ENCODE measurements around the gene RAB14.

The RAB14 gene

DNA sequence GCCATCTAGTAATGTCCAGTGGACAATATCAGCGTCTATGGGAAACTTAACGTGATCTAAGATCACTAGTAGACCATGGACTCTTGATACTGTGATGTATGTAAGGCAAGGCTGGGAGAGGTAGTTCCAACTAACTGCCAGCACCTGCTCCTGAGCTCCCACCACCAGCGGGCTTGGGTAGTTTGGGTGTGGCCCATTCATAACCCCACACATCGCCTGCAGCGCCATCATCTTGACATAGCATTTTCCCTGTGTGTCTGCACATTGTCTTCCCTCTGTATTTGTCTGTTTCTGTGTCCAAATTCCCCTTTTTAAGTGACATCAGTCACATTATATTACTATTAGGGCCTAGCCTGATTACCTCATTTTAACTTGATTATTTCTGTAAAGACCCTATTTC, 38.2 kb upstream of the RAB14 start:
- Histone ChIP-seq H3K9ac (ENCODE audit: insufficient read length, low read depth) (no peak overlapping the region), H3K4me3 (ENCODE audit: insufficient read length, low read depth) (no peak overlapping the region), H3K36me3 (ENCODE audit: insufficient read depth, insufficient read length, low read length) (no peaks in the 10 kb centered on the region), H3K4me1 (ENCODE audit: insufficient read depth, insufficient read length) (no peaks in the 10 kb centered on the region), H3K27me3 (ENCODE audit: insufficient read depth, insufficient read length) (no peaks in the 10 kb centered on the region), H3K9me3 (ENCODE audit: insufficient read depth, low read length) (peaks cover 15% of the 10 kb centered on the region)
- no peak for TF ChIP-seq YY1 (IDR thresholded peaks at IDR 0.05; ENCODE audit: insufficient read depth, insufficient read length)
- no peak for TF ChIP-seq ZNF274 (IDR thresholded peaks at IDR 0.05; ENCODE audit: low read depth, low read length)
- no peak for TF ChIP-seq SUZ12 (IDR thresholded peaks at IDR 0.05; ENCODE audit: extremely low read depth, insufficient read depth, insufficient read length)
- DNase-seq (ENCODE audit: low read depth, low spot score), result no peak

DNA sequence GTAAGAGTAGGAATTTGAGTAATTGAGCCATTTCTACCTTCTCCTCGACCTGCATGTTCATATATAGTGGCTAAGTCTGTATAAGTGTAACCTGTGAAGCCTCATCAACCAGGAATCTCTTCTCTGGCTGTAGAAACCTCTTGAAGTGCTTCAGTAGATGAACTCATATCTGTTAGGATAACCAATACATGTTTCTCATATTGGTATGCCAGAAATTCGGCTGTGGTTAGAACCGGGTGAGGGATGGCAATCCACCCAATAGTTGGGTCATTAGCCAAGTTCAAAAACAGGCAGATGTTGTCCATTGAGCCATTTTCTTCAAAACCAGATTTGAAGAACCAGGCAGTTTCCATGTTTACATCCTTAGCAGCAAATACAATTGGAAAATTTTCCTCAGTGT, 37.4 kb upstream of the RAB14 start:
- Histone ChIP-seq H3K9ac (ENCODE audit: insufficient read length, low read depth) (no peak overlapping the region), H3K4me3 (ENCODE audit: insufficient read length, low read depth) (no peak overlapping the region), H3K36me3 (ENCODE audit: insufficient read depth, insufficient read length, low read length) (no peaks in the 10 kb centered on the region), H3K9me3 (ENCODE audit: insufficient read depth, low read length) (peaks cover 7% of the 10 kb centered on the region), H3K4me1 (ENCODE audit: insufficient read depth, insufficient read length) (no peaks in the 10 kb centered on the region), H3K27me3 (ENCODE audit: insufficient read depth, insufficient read length) (no peaks in the 10 kb centered on the region)
- TF ChIP-seq ZNF274 (IDR thresholded peaks at IDR 0.05; ENCODE audit: low read depth, low read length), result no peak
- TF ChIP-seq YY1 (IDR thresholded peaks at IDR 0.05; ENCODE audit: insufficient read depth, insufficient read length), result no peak
- no peak for TF ChIP-seq SUZ12 (IDR thresholded peaks at IDR 0.05; ENCODE audit: extremely low read depth, insufficient read depth, insufficient read length)
- DNase-seq (ENCODE audit: low read depth, low spot score), result no peak

DNA sequence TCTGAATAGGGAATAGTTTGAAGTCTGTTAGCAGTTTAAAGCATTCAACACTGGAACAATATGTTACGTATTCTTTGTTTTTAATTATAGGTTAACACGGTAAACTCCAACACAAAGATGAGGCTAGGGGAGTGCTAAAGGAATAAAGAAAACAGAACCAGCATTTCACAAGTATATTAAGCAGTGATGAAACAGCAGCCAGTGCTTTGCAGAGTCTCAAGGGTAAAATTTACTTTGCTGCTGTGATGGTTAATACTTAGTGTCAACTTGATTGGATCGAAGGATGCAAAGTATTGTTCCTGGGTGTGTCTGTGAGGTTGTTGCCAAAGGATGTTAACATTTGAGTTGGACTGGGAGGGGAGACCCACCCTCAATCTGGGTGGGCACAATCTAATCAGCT, 36.2 kb upstream of the RAB14 start:
- Histone ChIP-seq H3K36me3 (ENCODE audit: insufficient read depth, insufficient read length, low read length) (no peaks in the 10 kb centered on the region), H3K4me1 (ENCODE audit: insufficient read depth, insufficient read length) (no peaks in the 10 kb centered on the region), H3K4me3 (ENCODE audit: insufficient read length, low read depth) (no peak overlapping the region), H3K9me3 (ENCODE audit: insufficient read depth, low read length) (no peaks in the 10 kb centered on the region), H3K27me3 (ENCODE audit: insufficient read depth, insufficient read length) (no peaks in the 10 kb centered on the region), H3K9ac (ENCODE audit: insufficient read length, low read depth) (no peak overlapping the region)
- no peak for TF ChIP-seq YY1 (IDR thresholded peaks at IDR 0.05; ENCODE audit: insufficient read depth, insufficient read length)
- TF ChIP-seq ZNF274 (IDR thresholded peaks at IDR 0.05; ENCODE audit: low read depth, low read length), result no peak
- no peak for TF ChIP-seq SUZ12 (IDR thresholded peaks at IDR 0.05; ENCODE audit: extremely low read depth, insufficient read depth, insufficient read length)
- no peak for DNase-seq (ENCODE audit: low read depth, low spot score)

DNA sequence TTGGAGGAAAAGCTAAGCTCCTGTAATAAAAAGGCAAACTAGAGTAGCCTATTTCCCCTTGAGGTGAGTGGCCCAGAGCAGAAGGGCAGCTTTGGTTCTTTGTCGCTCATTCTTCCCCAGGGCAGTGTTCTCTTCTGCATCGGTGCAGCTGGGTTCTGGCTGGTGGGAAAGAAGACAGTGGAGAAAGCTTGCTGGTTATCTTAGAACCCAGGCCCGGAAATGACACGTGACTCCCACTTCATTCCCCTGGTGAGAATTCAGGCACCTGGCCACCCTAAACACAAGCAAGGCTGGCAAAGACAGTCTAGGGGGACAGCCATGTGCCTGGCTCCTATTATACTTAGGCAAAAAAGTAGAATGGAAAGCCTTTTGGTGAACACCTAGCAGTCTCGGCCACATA, 33.8 kb upstream of the RAB14 start:
- Histone ChIP-seq H3K4me3 (ENCODE audit: insufficient read length, low read depth) (no peak overlapping the region), H3K36me3 (ENCODE audit: insufficient read depth, insufficient read length, low read length) (no peaks in the 10 kb centered on the region), H3K27me3 (ENCODE audit: insufficient read depth, insufficient read length) (no peaks in the 10 kb centered on the region), H3K4me1 (ENCODE audit: insufficient read depth, insufficient read length) (no peaks in the 10 kb centered on the region), H3K9ac (ENCODE audit: insufficient read length, low read depth) (no peak overlapping the region), H3K9me3 (ENCODE audit: insufficient read depth, low read length) (no peaks in the 10 kb centered on the region)
- TF ChIP-seq SUZ12 (IDR thresholded peaks at IDR 0.05; ENCODE audit: extremely low read depth, insufficient read depth, insufficient read length), result no peak
- no peak for TF ChIP-seq ZNF274 (IDR thresholded peaks at IDR 0.05; ENCODE audit: low read depth, low read length)
- TF ChIP-seq YY1 (IDR thresholded peaks at IDR 0.05; ENCODE audit: insufficient read depth, insufficient read length), result no peak
- DNase-seq (ENCODE audit: low read depth, low spot score), result no peak

DNA sequence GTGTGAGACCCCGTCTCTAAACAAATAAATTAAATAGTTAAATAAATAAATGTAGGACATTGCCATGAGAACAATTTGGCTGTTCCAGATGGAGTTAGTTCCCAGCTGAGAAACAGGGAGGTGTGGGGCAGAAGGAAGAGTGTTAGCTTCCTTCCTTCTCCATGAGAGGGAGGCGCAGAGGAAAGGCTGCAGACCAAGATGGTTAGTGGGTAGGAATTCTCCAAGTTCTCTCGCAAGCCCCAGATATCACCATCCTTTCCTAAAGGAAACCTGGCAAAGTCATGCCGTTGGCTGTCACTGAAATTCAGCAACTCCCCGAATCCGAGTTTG, 33.1 kb upstream of the RAB14 start:
- no peak for TF ChIP-seq YY1 (IDR thresholded peaks at IDR 0.05; ENCODE audit: insufficient read depth, insufficient read length)
- TF ChIP-seq ZNF274 (IDR thresholded peaks at IDR 0.05; ENCODE audit: low read depth, low read length), result no peak
- Histone ChIP-seq H3K4me3 (ENCODE audit: insufficient read length, low read depth) (no peak overlapping the region), H3K4me1 (ENCODE audit: insufficient read depth, insufficient read length) (no peaks in the 10 kb centered on the region), H3K36me3 (ENCODE audit: insufficient read depth, insufficient read length, low read length) (no peaks in the 10 kb centered on the region), H3K9me3 (ENCODE audit: insufficient read depth, low read length) (no peaks in the 10 kb centered on the region), H3K27me3 (ENCODE audit: insufficient read depth, insufficient read length) (no peaks in the 10 kb centered on the region), H3K9ac (ENCODE audit: insufficient read length, low read depth) (no peak overlapping the region)
- no peak for DNase-seq (ENCODE audit: low read depth, low spot score)

DNA sequence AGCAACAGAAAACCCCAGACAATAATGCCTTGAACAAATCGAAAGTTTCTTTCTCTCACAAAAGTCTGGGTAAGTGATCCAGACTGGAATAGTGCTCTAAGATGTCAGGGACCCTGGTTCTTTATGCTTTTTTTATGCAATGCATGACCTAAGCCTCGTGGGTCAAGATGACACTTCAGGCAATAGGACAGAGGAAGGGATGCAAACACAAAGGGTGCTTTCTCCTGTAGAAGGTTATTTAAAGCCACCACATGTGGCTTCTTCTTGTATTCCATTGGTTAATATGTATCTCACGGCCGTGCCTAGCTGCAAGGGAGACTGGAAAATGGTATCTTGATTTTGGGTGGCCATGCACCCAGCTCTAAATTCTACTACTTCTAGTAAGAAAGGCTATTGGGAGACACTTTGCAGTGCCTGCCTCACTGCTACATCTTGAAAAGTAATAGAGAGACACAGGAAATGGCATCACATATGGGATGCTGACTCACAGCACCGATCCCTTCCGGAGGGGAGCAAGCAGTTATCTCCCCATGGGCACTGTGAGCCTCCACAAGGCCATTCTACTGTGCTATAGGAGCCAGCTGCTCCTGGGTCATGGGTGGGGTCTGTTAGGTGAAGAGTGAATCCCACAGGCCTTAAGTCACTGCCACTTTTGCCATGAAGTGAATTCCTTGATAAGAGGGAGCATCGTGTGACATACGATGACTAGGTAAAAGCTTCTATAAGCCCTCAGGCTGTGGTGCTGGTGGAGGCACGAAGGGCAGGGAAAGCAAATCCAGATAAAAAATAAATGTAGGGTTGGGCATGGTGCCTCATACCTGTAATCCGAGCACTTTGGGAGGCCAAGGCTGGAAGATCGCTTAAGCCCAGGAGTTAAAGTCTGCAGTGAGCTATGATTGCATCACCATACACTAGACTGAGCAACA, 32.5 kb upstream of the RAB14 start:
- H3K4me1 ChIP-seq (ENCODE audit: insufficient read depth, insufficient read length), result no peaks in the 10 kb centered on the region
- no peak overlapping the region for H3K9ac ChIP-seq (ENCODE audit: insufficient read length, low read depth)
- no peaks in the 10 kb centered on the region for H3K27me3 ChIP-seq (ENCODE audit: insufficient read depth, insufficient read length)
- H3K9me3 ChIP-seq (ENCODE audit: insufficient read depth, low read length), result no peaks in the 10 kb centered on the region
- TF ChIP-seq ZNF274 (IDR thresholded peaks at IDR 0.05; ENCODE audit: low read depth, low read length) (no peak), YY1 (IDR thresholded peaks at IDR 0.05; ENCODE audit: insufficient read depth, insufficient read length) (no peak), SUZ12 (IDR thresholded peaks at IDR 0.05; ENCODE audit: extremely low read depth, insufficient read depth, insufficient read length) (no peak)
- H3K4me3 ChIP-seq (ENCODE audit: insufficient read length, low read depth), result no peak overlapping the region
- DNase-seq (ENCODE audit: low read depth, low spot score), result no peak
- H3K36me3 ChIP-seq (ENCODE audit: insufficient read depth, insufficient read length, low read length), result no peaks in the 10 kb centered on the region

DNA sequence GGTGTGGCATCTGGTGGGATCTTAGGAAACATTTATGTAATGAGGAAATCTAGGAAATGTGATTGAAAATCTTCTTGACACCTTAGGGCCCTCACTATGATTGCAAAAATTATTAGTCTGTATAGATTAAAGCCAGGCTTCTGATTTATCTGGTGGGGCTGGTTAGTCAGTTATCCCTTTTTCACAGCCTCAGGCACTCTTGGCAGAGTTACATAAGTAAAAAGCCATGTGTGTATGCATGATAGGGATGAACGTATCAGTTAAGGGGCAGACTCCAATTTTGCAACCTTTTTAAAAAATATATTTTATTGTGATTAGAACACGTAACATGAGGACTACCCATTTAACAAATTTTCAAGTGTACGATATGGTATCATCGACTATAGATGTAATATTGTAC, 30.6 kb upstream of the RAB14 start:
- TF ChIP-seq YY1 (IDR thresholded peaks at IDR 0.05; ENCODE audit: insufficient read depth, insufficient read length) (no peak), ZNF274 (IDR thresholded peaks at IDR 0.05; ENCODE audit: low read depth, low read length) (no peak), SUZ12 (IDR thresholded peaks at IDR 0.05; ENCODE audit: extremely low read depth, insufficient read depth, insufficient read length) (no peak)

More for the DNA sequence above, 30.6 kb upstream of the RAB14 start:
- Histone ChIP-seq H3K4me1 (ENCODE audit: insufficient read depth, insufficient read length) (peaks cover 2% of the 10 kb centered on the region), H3K4me3 (ENCODE audit: insufficient read length, low read depth) (no peak overlapping the region), H3K9me3 (ENCODE audit: insufficient read depth, low read length) (no peaks in the 10 kb centered on the region), H3K36me3 (ENCODE audit: insufficient read depth, insufficient read length, low read length) (no peaks in the 10 kb centered on the region), H3K9ac (ENCODE audit: insufficient read length, low read depth) (no peak overlapping the region), H3K27me3 (ENCODE audit: insufficient read depth, insufficient read length) (no peaks in the 10 kb centered on the region)
- no peak for DNase-seq (ENCODE audit: low read depth, low spot score)

Data from NT2/D1 (cell line).